ENCODE data around the gene UBE2G2. TPM values are rescaled to one million over a fixed set of nuclear protein-coding genes. Genes with fewer than 3 reads are reported as not detected.

UBE2G2 gene
- total and polyA plus RNA-seq, 4 donors, result 27.4 to 83.5 (median 40.9) TPM

- H3K36me3 ChIP-seq (ENCODE audit: control insufficient read depth in 4 of 4, insufficient read depth in 3 of 4, low read depth in 1 of 4, low read length in 3 of 4), result peaks cover 6 to 31% (median 25%) of the 10 kb centered on the region in 4 donors
- H3K9me3 ChIP-seq (ENCODE audit: control insufficient read depth in 4 of 4, low read length in 3 of 4), result no peaks in the 10 kb centered on the region
- no peaks in the 10 kb centered on the region for H3K27me3 ChIP-seq (ENCODE audit: control insufficient read depth in 4 of 4, insufficient read depth in 4 of 4, low read length in 3 of 4)
- no peak overlapping the region for H3K27ac ChIP-seq (ENCODE audit: low read depth in 1 of 2, low read length in 2 of 2)
- peaks cover 2 to 19% (median 10%) of the 10 kb centered on the region in 4 donors for H3K4me1 ChIP-seq (ENCODE audit: control insufficient read depth in 4 of 4, insufficient read depth in 4 of 4, low read length in 3 of 4)
- no peak overlapping the region for H3K4me3 ChIP-seq (ENCODE audit: low read depth in 1 of 3, low read length in 3 of 3)
- no peak overlapping the region for H3K9ac ChIP-seq (ENCODE audit: low read depth in 1 of 2, low read length in 2 of 2)
- no peak for TF ChIP-seq RXRA (IDR thresholded peaks at IDR 0.05)
- no peak for TF ChIP-seq HNF4G (IDR thresholded peaks at IDR 0.05)
- no peak for TF ChIP-seq JUND (IDR thresholded peaks at IDR 0.05)
- TF ChIP-seq EGR1 (IDR thresholded peaks at IDR 0.05; ENCODE audit: low read depth in 2 of 2), result no peak
- no peak for TF ChIP-seq RAD21 (IDR thresholded peaks at IDR 0.05)
- TF ChIP-seq HNF4A (conservative IDR thresholded peaks at IDR 0.05), result no peak
- TF ChIP-seq ZBTB33 (IDR thresholded peaks at IDR 0.05), result no peak
- TF ChIP-seq SP1 (IDR thresholded peaks at IDR 0.05), result no peak
- no peak for TF ChIP-seq YY1 (IDR thresholded peaks at IDR 0.05)
- 91% methylated on average over 36 of the region's 36 CpGs for WGBS
- DNase-seq (ENCODE audit: low spot score), result no peak
Measured at GRCh38 chr21:44848821-44849521, 47.4 kb upstream of the UBE2G2 start.

- Histone ChIP-seq H3K9me3 (ENCODE audit: control insufficient read depth in 4 of 4, low read length in 3 of 4) (no peaks in the 10 kb centered on the region), H3K27me3 (ENCODE audit: control insufficient read depth in 4 of 4, insufficient read depth in 4 of 4, low read length in 3 of 4) (no peaks in the 10 kb centered on the region), H3K9ac (ENCODE audit: low read depth in 1 of 2, low read length in 2 of 2) (no peak overlapping the region), H3K36me3 (ENCODE audit: control insufficient read depth in 4 of 4, insufficient read depth in 3 of 4, low read depth in 1 of 4, low read length in 3 of 4) (peaks cover 5 to 28% (median 19%) of the 10 kb centered on the region in 4 donors), H3K27ac (ENCODE audit: low read depth in 1 of 2, low read length in 2 of 2) (no peak overlapping the region), H3K4me1 (ENCODE audit: control insufficient read depth in 4 of 4, insufficient read depth in 4 of 4, low read length in 3 of 4) (peaks cover 2 to 19% (median 10%) of the 10 kb centered on the region in 4 donors), H3K4me3 (ENCODE audit: low read depth in 1 of 3, low read length in 3 of 3) (no peak overlapping the region)
- DNase-seq (ENCODE audit: low spot score), result no peak
- TF ChIP-seq CTCF (IDR thresholded peaks at IDR 0.05; ENCODE audit: low read depth, low read length, missing input control) (no peak), FOXA1 (IDR thresholded peaks at IDR 0.05) (no peak), TAF1 (conservative IDR thresholded peaks at IDR 0.05) (no peak), NR2F2 (IDR thresholded peaks at IDR 0.05) (no peak), JUND (IDR thresholded peaks at IDR 0.05) (no peak), HNF4G (IDR thresholded peaks at IDR 0.05) (no peak), GABPA (IDR thresholded peaks at IDR 0.05 in 1 of 2, conservative IDR thresholded peaks at IDR 0.05 in 1 of 2) (no peak), EGR1 (IDR thresholded peaks at IDR 0.05; ENCODE audit: low read depth in 2 of 2) (no peak), YY1 (IDR thresholded peaks at IDR 0.05) (no peak), MAX (IDR thresholded peaks at IDR 0.05) (no peak), RXRA (IDR thresholded peaks at IDR 0.05) (no peak), ATF3 (IDR thresholded peaks at IDR 0.05) (no peak), ZBTB33 (IDR thresholded peaks at IDR 0.05) (no peak), HNF4A (conservative IDR thresholded peaks at IDR 0.05) (no peak), FOXA2 (IDR thresholded peaks at IDR 0.05) (no peak), RAD21 (IDR thresholded peaks at IDR 0.05) (no peak), REST (IDR thresholded peaks at IDR 0.05) (no peak), SP1 (IDR thresholded peaks at IDR 0.05) (no peak)
- 85% methylated on average over 24 of the region's 24 CpGs for WGBS
Measured at GRCh38 chr21:44847261-44848056, 45.8 kb upstream of the UBE2G2 start.
